T1000 (cell line): ENCODE data around the gene EPN3.

Experiments used
- DNase-seq: peaks from one replicate; lab custom pipeline; 2025; ENCODE audit warnings: mixed read lengths; lab: John Stamatoyannopoulos, UW

Gene EPN3

GRCh38 chr17:50569592-50569991, 37.1 kb downstream of the EPN3 start:
- DNase-seq = no peak

- DNase-seq = no peak
These were observed 37.5 kb downstream of the EPN3 start for GRCh38 chr17:50570032-50570431.

- DNase-seq = no peak
These were observed 38.0 kb downstream of the EPN3 start for GRCh38 chr17:50570528-50570927.

GRCh38 chr17:50571681-50572080, 39.1 kb downstream of the EPN3 start:
- DNase-seq = no peak

- no peak for DNase-seq
These were observed 40.0 kb downstream of the EPN3 start for GRCh38 chr17:50572541-50572940.

GRCh38 chr17:50573866-50574611, 41.5 kb downstream of the EPN3 start:
- DNase-seq = no peak

- no peak for DNase-seq
These were observed 43.2 kb downstream of the EPN3 start for GRCh38 chr17:50575581-50576210.

- DNase-seq = no peak
These were observed 44.3 kb downstream of the EPN3 start for GRCh38 chr17:50576864-50577263.

GRCh38 chr17:50577451-50577954, 45.0 kb downstream of the EPN3 start:
- DNase-seq = no peak

GRCh38 chr17:50578173-50578572, 45.6 kb downstream of the EPN3 start:
- no peak for DNase-seq

DNA sequence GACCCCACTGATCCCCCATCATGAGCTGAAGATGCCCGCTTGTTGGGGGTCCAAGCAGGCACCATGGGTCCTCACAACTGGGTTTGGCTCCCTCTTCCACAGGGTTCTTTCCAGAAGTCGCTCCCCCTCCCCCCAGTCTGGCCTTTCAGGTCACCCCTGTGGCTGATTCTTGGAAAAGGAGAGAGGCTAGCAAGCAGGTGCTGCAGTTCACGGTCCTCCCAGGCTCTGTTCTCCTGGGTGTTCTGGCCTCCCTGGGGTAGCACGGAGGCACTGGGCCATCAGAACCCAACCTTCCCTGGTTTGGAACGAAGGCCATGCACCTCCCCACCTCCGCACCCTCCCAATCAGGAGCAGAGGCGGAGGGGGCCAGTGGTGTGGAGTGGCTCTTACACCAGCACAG, 46.9 kb downstream of the EPN3 start:
- DNase-seq = no peak

- DNase-seq = no peak
These were observed 48.1 kb downstream of the EPN3 start for GRCh38 chr17:50580646-50581045.

GRCh38 chr17:50581316-50581715, 48.8 kb downstream of the EPN3 start:
- no peak for DNase-seq

- DNase-seq = no peak
These were observed 50.2 kb downstream of the EPN3 start for GRCh38 chr17:50582741-50583140.

DNA sequence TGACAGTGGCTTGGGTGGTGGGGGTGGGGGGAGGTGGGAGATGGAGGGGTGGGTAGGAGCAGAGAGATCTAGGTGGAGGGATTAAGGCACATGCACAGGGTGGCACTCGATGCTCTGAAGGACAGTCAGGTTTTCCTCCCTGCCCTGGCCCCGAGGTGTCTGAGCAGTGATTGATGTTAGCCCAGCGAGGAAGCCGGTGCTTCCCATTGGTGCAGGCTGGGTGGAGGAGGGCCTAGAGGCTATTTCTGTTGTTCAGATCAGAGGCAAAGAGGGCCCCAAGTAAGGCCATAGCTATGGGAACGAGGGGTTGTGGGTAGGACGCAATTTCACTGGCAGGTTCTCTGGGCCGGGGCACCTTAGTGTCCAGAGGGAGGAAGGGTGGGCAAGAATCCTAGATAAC, 51.1 kb downstream of the EPN3 start:
- no peak for DNase-seq

DNA sequence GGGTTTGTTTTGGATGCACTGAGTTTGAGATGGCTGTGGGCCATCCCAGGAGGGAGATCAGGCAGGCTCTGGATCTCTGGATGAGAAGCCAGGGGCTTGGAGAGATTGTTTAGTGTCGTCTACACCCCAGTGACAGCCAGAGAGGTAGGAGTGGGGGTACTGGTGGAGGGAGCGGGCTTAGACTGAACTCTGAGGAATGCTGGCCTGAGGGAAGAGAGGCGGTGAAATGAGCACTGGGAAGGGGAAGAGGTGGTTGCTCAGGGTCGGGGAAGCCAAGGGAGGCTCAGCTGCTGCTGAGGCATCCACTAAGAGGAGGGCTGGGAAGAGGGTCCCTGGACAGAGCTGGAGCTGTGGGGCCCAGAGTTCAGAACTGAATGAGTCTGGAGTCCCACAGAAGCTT, 51.6 kb downstream of the EPN3 start:
- no peak for DNase-seq

DNA sequence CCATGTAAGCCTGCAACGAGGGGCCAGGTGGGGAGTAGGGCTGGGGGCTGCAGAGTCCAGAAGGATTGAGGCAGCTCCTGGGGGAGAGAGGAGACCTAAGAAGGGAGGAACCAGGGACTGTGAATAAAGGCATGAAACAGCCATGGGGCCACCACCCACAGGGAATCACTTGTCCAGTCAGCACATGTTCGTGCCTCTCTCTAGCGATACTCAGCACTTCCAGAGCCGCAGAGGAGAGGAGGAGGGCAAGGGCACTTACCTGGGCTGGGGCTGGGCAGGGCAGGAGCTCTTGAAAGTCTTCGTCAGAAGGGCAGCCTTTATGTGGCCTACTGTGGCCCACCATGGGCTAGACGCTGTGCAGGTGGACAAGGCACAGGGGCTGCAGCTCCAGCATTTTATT, 52.2 kb downstream of the EPN3 start:
- DNase-seq = no peak

- no peak for DNase-seq
These were observed 52.8 kb downstream of the EPN3 start for GRCh38 chr17:50585346-50585745.

DNA sequence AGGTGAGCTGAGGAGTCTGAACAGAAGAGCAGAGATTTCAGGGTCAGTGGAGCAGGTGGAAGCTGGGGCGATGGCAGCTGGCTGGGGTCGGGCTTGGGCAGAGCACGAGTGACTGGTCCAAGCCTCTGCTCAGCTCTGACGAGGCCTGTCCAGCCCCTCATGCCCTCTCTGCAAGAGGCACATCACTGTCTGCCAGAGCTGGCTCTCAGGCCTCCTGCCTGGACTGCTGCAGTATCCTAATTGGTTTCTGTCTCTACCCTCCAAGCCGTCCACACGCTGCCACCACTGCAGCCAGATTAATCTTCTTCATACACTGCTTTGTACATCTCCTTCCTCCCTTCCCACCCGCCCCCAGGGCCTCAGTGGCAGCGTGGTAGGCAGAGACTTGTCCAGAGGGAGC, 53.4 kb downstream of the EPN3 start:
- no peak for DNase-seq

DNA sequence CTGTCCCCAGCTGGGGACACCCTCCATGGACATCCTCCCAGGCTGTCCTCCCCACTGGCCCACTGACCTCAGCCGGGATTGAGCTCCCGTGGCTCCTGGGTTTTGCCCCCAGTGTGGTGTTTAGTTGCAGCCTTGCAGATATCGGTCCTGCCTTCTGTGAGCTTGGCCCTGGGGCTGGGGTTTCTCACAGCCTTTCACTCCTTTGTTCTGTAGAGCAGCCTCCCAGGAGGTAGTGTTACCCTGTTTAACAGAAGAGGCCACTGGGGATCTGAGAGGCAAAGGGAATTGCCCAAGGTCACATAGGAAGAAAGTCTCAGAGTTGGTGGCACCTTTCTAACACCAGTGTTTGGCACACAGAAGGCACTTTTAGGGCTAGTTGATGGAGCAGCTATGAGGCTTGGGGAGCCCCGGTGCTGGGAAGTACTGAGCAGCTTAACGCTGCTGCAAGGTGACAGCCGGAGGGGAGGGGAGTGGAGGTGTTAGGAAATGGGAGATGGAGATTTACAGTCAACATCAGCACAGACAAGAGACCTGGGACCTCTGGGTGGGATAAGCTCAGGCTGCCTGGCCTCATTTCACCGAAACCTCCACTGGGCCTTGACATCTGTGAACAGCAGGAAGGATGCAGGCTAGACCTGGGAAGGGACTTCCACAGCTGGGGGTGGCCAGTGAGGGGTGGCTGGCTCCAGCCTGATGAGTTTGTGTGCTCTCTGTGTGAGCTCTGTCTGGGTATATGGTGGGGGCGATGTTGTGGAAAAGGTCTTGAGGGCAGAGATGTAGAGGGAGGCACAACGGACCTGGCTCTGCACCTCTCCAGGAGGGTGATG, 54.1 kb downstream of the EPN3 start:
- DNase-seq = no peak

GRCh38 chr17:50587571-50587970, 55.0 kb downstream of the EPN3 start:
- no peak for DNase-seq

DNA sequence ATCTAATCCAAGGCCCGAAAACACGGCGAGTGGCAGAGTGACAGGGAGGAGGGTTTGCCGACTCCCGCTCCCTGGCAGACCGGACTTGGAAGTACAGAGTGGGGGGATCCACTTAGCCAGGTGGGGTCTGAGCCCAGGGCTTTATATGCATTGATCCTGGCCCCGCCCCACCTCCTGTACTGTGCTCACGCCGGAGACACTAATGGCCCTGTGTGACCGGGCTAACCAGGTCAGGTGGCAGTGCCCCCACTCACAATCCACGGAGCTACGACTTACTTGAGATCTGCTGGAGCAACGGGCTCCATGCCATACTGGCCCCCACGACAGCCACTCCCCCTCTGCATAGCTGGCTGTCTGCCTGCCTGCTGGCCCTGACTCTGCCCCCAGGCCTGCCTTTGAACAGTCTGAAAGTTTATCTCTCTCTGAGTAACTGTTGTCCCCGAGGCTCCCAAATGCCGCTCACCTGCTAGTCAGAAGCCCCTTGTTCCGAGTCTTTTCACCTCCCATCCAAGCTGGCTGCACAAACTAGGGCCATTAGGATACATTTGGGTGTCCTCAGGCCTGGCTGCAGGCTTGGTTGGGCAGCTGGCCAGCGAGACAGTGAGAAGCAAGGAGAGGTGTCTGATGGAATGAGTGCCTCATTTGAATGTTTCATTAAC, 56.0 kb downstream of the EPN3 start:
- no peak for DNase-seq
